HFF-Myc (cell line): ENCODE measurements around the gene FHAD1.
A peak's percentile ranks its signal among the peaks of the same experiment; 100 is the strongest.

Experiments used
- DNase-seq: peaks from one replicate; pipeline ENCODE4 v3.0.0-alpha.2; 2011; ENCODE audit warnings: low read depth; ENCODE audit errors: extremely low read depth
- H3K4me3 ChIP-seq: replicated peaks from 2 replicates; pipeline ENCODE4 v1.5.1; 2011; ENCODE audit warnings: low read depth, mild to moderate bottlenecking, control low read depth, low read length
- TF ChIP-seq, protein P1 (sequence below): IDR thresholded peaks from 2 replicates; pipeline ENCODE4 v1.5.1; 2012; ENCODE audit warnings: mild to moderate bottlenecking, low read depth, low read length, control low read depth; ENCODE audit errors: missing control alignments

FHAD1 gene

DNA sequence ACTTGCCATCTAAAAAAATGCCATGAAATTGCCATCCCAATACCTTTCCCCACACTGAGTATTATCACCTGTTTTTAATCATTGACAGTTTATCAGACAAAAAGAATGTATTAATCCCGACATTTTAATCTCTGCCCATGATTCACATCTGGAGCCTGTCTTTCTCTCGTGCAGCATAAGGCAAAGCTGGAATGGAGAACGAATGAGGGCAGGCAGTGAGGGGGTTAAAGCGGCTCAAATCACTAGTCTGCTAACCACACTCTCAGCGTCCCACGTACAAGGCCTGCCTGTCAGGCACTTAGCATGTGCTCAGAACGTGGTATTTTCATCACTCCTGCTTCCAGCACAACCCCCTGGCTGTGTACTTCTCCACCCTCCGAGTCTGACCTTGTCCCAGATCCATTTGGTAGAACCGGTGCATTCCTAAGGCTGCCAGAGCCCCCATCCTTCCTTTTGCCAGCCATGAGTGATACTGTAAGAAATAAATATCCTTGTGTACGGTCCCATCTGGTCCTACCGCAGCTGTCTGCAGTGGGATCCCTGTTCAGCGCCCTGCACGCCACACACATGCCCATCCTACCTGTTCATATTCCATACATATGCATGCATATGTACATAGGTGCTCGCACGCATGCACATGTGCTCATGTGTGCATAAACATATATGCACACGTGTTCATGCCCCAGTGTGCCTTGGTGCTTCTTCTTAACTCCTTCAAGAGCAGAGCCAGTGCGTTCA, 34.6 kb upstream of the FHAD1 start:
- TF ChIP-seq, protein P1, sequence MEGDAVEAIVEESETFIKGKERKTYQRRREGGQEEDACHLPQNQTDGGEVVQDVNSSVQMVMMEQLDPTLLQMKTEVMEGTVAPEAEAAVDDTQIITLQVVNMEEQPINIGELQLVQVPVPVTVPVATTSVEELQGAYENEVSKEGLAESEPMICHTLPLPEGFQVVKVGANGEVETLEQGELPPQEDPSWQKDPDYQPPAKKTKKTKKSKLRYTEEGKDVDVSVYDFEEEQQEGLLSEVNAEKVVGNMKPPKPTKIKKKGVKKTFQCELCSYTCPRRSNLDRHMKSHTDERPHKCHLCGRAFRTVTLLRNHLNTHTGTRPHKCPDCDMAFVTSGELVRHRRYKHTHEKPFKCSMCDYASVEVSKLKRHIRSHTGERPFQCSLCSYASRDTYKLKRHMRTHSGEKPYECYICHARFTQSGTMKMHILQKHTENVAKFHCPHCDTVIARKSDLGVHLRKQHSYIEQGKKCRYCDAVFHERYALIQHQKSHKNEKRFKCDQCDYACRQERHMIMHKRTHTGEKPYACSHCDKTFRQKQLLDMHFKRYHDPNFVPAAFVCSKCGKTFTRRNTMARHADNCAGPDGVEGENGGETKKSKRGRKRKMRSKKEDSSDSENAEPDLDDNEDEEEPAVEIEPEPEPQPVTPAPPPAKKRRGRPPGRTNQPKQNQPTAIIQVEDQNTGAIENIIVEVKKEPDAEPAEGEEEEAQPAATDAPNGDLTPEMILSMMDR, result no peak
- no peak overlapping the region for H3K4me3 ChIP-seq
- no peak for DNase-seq

DNA sequence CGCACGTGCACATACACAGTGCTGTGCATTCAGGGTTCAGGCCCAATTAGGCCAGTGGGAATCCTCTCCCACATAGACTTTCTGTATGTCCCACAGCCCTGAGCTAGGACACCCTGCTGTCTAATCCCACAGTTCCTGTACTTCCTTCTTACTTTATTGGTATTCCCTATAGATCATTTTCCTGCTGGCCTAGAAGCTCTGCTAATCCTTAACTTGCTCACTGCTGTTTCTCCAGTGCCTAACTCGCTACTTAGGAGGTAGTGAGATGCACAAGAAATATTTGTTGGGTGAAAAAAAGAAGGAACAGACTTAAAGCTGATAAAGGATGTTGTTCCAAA, 34.1 kb upstream of the FHAD1 start:
- TF ChIP-seq, protein P1, result no peak
- no peak for DNase-seq
- no peak overlapping the region for H3K4me3 ChIP-seq

DNA sequence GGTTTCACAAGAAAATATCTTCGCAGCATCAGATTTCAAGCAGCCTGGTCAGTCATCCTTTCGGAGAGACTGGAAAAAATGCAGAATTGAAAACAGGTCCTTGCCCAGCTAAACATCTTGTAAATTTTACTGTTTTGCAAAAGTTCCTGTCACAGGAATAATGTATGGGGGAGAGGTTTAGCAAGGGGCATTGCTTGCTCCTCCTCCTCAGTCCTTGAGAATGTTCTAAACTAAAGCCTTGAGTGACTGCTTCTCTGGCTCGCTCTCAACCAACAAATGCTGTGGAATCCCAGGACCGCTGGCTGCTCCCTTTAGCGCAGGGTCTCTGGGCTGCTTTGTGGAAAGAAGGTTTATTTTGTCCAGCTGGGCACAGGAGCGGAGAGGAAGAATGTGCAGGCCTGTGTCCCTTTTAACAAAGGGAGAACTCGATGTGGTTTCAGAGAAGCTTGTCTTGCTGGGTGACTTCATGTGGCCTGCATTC, 33.6 kb upstream of the FHAD1 start:
- TF ChIP-seq, protein P1, result no peak
- no peak for DNase-seq
- no peak overlapping the region for H3K4me3 ChIP-seq

DNA sequence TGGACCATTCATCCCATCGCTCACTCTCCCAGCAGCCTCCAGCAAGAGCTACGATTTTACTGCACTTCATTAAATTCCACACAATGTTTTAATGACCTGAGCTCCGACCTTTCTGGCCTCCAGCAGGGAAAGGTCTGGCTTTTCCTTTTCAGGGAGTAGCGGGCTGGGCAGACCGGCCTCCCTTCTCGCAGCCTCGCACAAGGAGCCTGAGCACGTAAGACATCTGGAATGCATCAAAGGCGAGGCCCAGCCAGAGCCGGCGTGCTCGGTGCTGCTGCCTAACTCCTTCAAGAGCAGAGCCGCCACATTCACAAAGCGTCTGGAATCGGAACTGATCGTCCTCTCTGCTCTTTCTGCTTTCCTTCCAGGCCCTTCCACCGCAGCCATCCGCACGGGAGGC, 32.5 kb upstream of the FHAD1 start:
- H3K4me3 ChIP-seq, result no peak overlapping the region
- peak; percentile 73 for DNase-seq
- TF ChIP-seq, protein P1, result no peak

DNA sequence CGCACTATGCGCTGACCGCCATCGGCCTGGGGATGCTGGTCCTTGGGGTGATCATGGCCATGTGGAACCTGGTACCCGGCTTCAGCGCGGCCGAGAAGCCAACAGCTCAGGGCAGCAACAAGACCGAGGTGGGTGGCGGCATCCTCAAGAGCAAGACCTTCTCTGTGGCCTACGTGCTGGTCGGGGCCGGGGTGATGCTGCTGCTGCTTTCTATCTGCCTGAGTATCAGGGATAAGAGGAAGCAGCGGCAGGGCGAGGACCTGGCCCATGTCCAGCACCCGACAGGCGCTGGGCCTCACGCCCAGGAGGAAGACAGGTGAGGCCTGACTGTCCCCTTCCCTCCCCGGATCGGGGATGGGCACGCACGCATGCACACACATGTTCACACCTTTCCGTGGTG, 31.9 kb upstream of the FHAD1 start:
- no peak for DNase-seq
- TF ChIP-seq, protein P1, result no peak
- no peak overlapping the region for H3K4me3 ChIP-seq

DNA sequence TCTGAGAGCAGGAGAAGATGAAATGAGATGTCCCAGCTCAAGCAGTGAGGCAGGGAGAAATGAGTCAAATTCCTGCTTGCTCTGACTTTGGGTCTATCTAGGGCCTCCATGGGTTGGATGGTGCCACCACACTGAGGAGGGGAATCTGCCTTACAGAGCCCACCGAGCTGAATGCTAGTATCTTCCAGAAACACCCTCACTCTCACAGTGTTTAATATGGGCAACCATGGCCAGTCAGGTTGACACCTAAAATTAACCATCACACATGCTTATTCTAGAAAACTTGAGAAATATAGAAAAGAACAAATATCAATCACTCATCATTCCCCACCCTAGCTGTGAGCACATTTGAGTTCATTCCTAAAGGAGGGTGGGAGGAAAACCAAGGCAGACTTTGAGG, 29.4 kb upstream of the FHAD1 start:
- TF ChIP-seq, protein P1, result no peak
- DNase-seq, result no peak
- no peak overlapping the region for H3K4me3 ChIP-seq
